Common myeloid progenitor, CD34-positive (primary cell): ENCODE measurements around the gene WDR62.

Source experiments
- CTCF ChIA-PET: fragments of 350-600 bp; sonication (Branson Sonifier 250); formaldehyde crosslinking; loops from one replicate; lab custom pipeline; 2021; ENCODE audit warnings: antibody characterized with exemption; lab: Charles Lee
- POLR2A ChIA-PET: fragments of 350-600 bp; sonication (Branson Sonifier 250); formaldehyde crosslinking; loops from one replicate; lab custom pipeline; 2021; ENCODE audit warnings: antibody characterized with exemption; lab: Charles Lee
- DNase-seq, 3 donors: peaks; one replicate each; pipeline versions ENCODE4 v3.0.0 to v3.0.0-alpha.2; 2013
- H3K27ac ChIP-seq, 2 experiments: 1 replicate in 1 of 2; 2 replicates in 1 of 2; pipeline ENCODE4 v1.7.0; 2013; ENCODE audit warnings: inconsistent platforms in 2 of 2, low read length in 2 of 2, mild to moderate bottlenecking in 2 of 2, low read depth in 1 of 2, moderate library complexity in 1 of 2; ENCODE audit not compliant: severe bottlenecking in 2 of 2, insufficient read depth in 1 of 2, poor library complexity in 1 of 2
- H3K27me3 ChIP-seq, 5 experiments: replicated peaks in 2 of 5; 1 replicate in 3 of 5; 2 replicates in 2 of 5; pipeline versions ENCODE4 v1.6.1 to v1.7.0; 2013; ENCODE audit warnings: low read length in 4 of 5, mild to moderate bottlenecking in 2 of 5, moderate library complexity in 2 of 5, inconsistent platforms in 1 of 5; ENCODE audit not compliant: insufficient read depth in 5 of 5, control insufficient read depth in 4 of 5
- H3K36me3 ChIP-seq, 4 experiments: 1 replicate in 2 of 4; 2 replicates in 2 of 4; pipeline versions ENCODE4 v1.6.1 to v1.7.0; 2013; ENCODE audit warnings: low read length in 3 of 4, control low read depth in 1 of 4, mild to moderate bottlenecking in 1 of 4; ENCODE audit not compliant: control insufficient read depth in 4 of 4, insufficient read depth in 4 of 4
- H3K4me1 ChIP-seq, 4 experiments: 1 replicate in 3 of 4; 2 replicates in 1 of 4; pipeline versions ENCODE4 v1.6.1 to v1.7.1; 2013; ENCODE audit warnings: low read length in 3 of 4, mild to moderate bottlenecking in 3 of 4, control low read depth in 1 of 4, inconsistent platforms in 1 of 4, moderate library complexity in 1 of 4; ENCODE audit not compliant: control insufficient read depth in 4 of 4, insufficient read depth in 4 of 4; ENCODE audit errors: control extremely low read depth in 1 of 4
- H3K4me3 ChIP-seq, 7 experiments: 1 replicate in 4 of 7; 2 replicates in 3 of 7; pipeline versions ENCODE4 v1.5.1 to v1.7.0; 2013; ENCODE audit warnings: mild to moderate bottlenecking in 7 of 7, low read length in 6 of 7, moderate library complexity in 6 of 7, inconsistent platforms in 2 of 7, low read depth in 2 of 7, control low read depth in 1 of 7; ENCODE audit not compliant: insufficient read depth in 4 of 7, control insufficient read depth in 1 of 7; ENCODE audit errors: extremely low read depth in 1 of 7
- H3K9me3 ChIP-seq, 5 experiments: 1 replicate in 4 of 5; 2 replicates in 1 of 5; pipeline versions ENCODE4 v1.6.1 to v1.7.1; 2013; ENCODE audit warnings: low read length in 4 of 5, mild to moderate bottlenecking in 2 of 5, inconsistent platforms in 1 of 5, low read depth in 1 of 5, moderate library complexity in 1 of 5; ENCODE audit not compliant: control insufficient read depth in 4 of 5, insufficient read depth in 2 of 5; ENCODE audit errors: control extremely low read depth in 1 of 5
- WGBS: methylation state at CpG from one replicate; pipeline ENCODE4 v1.1.5; 2013; ENCODE audit not compliant: insufficient coverage; 5-methylcytosine and 5-hydroxymethylcytosine counted together

WDR62 gene

DNA sequence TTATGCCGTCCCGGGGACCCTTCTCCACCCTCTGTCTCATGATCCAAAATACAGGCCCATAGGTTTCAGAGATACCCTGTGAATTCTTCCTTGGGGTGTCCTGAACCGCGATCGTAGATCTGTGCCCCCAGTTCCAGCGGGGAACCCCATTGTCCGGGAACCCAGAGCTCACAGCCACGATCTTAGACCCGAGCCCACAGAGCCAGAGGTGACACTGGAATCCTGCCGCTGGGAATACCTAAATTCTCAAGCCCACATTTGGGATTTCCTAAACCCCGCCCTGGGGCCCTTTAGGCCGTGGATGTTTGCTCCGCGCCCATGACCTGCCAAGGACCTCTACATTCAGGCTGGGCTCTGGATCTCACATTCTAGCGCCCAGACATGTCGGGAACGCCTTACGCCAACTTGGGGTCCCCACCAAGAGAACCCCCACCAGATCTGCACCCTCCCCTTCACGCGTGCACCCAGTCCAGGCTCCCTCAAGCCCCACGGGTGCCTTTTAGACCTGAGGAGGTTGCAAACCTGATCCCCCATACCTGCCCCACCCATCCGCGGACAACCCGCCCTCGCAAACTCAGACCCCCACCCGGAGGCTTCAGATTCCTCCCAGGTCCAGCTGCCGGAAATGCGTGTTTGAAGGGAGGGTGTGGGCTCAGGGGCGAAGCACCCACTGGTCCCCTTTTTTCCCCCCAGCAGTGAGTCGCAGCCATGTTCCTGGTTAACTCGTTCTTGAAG lies 85.8 kb downstream of the WDR62 start:
- DNase-seq, result peak in 2 of 3 donors; percentile 77 to 81
- Histone ChIP-seq H3K27ac (peak overlapping the region; percentile 90 to 96), H3K36me3 (peaks cover 8 to 31% (median 22%) of the 10 kb centered on the region in 4 experiments), H3K4me3 (peak overlapping the region; percentile 94 to 100 (median 99)), H3K4me1 (peaks cover 0 to 19% (median 13%) of the 10 kb centered on the region in 4 experiments), H3K9me3 (no peaks in the 10 kb centered on the region), H3K27me3 (no peaks in the 10 kb centered on the region)
- POLR2A ChIA-PET, result interaction anchor here (0.7 to 1.7 kb wide), 3 partner anchors 12 to 28 kb away, joined by 3 to 6 read pairs (median 4); partner anchors contain the start of gene POLR2I
- CTCF ChIA-PET, result interaction anchor here (0.6 to 1.5 kb wide), 4 partner anchors 11 to 22 kb away, joined by 3 to 5 read pairs (median 4); no protein-coding TSS in a partner anchor
- 0% methylated on average over 17 of the region's 31 CpGs for WGBS

DNA sequence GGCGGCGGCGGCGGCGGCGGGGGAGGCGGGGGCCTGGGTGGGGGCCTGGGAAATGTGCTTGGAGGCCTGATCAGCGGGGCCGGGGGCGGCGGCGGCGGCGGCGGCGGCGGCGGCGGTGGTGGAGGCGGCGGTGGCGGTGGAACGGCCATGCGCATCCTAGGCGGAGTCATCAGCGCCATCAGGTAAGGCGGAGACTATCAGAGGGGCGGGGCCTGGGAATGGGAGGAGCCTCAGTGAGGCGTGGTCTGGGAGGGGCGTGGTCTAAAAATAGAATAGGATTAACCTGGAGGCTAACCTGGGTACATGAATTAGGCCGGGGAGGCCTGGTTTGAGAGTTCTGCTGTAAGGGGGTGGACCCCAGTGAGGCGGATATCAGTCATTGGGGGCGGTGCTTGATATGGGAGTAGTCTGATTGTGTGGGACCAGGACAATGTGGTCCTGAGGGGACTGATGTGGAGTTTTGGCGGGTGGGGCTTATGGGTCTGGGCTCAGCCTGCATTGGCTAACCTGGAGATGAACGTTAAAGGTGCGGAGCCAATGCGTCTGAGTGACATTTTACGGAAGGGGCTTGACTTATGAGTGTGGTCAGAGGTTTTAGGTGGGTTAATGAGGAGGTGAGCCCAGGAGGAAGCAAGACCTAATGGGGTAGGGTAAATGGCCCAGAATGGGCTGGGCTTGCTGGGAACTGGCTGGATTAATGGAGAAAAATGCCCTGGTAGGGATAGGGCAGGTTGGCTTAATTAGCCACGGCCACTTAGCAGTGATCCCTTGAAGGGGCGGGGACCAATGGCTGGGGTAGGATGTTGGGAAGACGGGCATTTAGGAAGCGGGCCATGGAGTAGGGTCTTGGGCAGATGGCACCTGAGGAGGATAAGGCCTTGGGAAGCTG lies 86.6 kb downstream of the WDR62 start:
- H3K27ac ChIP-seq, result no peak overlapping the region

DNA sequence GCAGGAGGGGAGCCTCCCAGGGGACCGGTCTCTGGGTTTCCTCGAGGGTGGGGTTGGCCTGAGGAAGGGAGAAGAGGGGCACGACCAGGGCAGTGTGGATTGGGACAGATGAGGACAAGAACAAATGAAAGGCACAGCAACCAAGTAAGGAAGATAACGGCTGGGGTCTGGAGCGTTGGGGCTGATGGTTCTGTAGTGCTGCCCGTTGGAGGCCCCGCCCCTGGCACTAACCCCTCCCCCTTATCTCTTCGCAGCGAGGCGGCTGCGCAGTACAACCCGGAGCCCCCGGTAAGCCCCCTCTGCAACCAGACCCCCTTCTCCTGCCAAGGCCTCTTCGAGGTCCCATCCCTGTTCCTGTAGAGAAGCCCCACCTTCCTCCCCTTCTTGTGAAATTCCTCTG lies 87.3 kb downstream of the WDR62 start:
- peaks cover 0 to 19% (median 13%) of the 10 kb centered on the region in 4 experiments for H3K4me1 ChIP-seq
- H3K9me3 ChIP-seq, result no peaks in the 10 kb centered on the region
- ChIA-PET CTCF (interaction anchor here (0.9 to 1.3 kb wide), 2 partner anchors 14 to 28 kb away, joined by 3 read pairs; no protein-coding TSS in a partner anchor), POLR2A (no interaction called here)
- DNase-seq, result no peak
- H3K27me3 ChIP-seq, result no peaks in the 10 kb centered on the region
- WGBS, result 92% methylated on average over 8 of the region's 14 CpGs
- H3K27ac ChIP-seq, result no peak overlapping the region
- no peak overlapping the region for H3K4me3 ChIP-seq
- H3K36me3 ChIP-seq, result peaks cover 20 to 47% (median 36%) of the 10 kb centered on the region in 4 experiments

More for the DNA sequence above, 86.6 kb downstream of the WDR62 start:
- Histone ChIP-seq H3K9me3 (no peaks in the 10 kb centered on the region), H3K36me3 (peaks cover 15 to 39% (median 30%) of the 10 kb centered on the region in 4 experiments), H3K27me3 (no peaks in the 10 kb centered on the region), H3K4me3 (peak overlapping the region; percentile 94 to 100 (median 99)), H3K4me1 (peaks cover 0 to 19% (median 13%) of the 10 kb centered on the region in 4 experiments)
- CTCF ChIA-PET, result no interaction called here
- 41% methylated on average over 23 of the region's 42 CpGs for WGBS
- DNase-seq, result peak; percentile 87 to 92 (median 92)
- POLR2A ChIA-PET, result interaction anchor here (0.7 kb wide), 1 partner anchor 27 kb away, joined by 3 read pairs; no protein-coding TSS in a partner anchor

DNA sequence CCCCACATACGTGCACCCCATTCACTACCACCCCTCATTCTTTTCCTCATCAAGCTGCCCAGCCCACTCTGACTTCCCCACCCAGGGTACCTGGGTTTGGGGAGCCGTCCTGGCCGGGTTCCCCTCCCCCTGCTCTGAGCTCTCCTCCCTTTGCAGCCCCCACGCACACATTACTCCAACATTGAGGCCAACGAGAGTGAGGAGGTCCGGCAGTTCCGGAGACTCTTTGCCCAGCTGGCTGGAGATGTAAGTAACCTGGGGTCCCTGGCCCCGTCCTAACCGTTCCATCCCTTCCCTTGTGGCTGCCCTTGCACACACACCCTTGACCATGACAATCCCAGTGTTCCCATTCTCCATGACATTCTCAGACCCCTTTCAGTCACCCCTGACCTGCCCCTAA lies 87.8 kb downstream of the WDR62 start:
- WGBS, result 95% methylated on average over 8 of the region's 9 CpGs
- peaks cover 22 to 50% (median 39%) of the 10 kb centered on the region in 4 experiments for H3K36me3 ChIP-seq

DNA sequence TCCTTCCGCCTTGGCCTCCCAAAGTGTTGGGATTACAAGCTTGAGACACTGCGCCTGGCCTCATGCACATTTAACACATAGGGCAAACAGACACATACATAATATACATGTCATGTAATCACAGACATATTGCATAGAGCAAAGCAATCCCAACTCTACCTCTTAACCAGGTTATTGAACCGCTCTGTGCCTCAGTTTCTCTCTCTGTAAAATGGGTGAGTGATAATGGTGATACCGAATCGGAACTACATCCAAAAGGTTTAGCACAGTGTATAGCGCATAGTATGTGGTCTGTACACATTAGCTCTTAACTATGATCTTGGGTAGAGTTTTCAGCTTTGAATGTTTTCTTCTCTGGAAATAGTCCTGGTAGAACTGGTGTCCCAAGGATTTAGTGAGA lies 89.9 kb downstream of the WDR62 start:
- H3K9me3 ChIP-seq, result no peaks in the 10 kb centered on the region
- peaks cover 22 to 68% (median 46%) of the 10 kb centered on the region in 4 experiments for H3K36me3 ChIP-seq
- peaks cover 0 to 10% (median 6%) of the 10 kb centered on the region in 4 experiments for H3K4me1 ChIP-seq
- no peak overlapping the region for H3K27ac ChIP-seq
- H3K27me3 ChIP-seq, result no peaks in the 10 kb centered on the region
- ChIA-PET POLR2A (no interaction called here), CTCF (interaction anchor here (1.8 kb wide), 1 partner anchor 17 kb away, joined by 6 read pairs; no protein-coding TSS in a partner anchor)
- no peak for DNase-seq
- H3K4me3 ChIP-seq, result no peak overlapping the region
- 100% methylated on average over 4 of the region's 6 CpGs for WGBS

More for the DNA sequence above, 87.8 kb downstream of the WDR62 start:
- POLR2A ChIA-PET, result no interaction called here
- no peaks in the 10 kb centered on the region for H3K9me3 ChIP-seq
- H3K27me3 ChIP-seq, result no peaks in the 10 kb centered on the region
- no peak for DNase-seq
- CTCF ChIA-PET, result interaction anchor here (0.9 to 1.3 kb wide), 3 partner anchors 10 to 28 kb away, joined by 3 read pairs; partner anchors contain the start of gene COX7A1
- no peak overlapping the region for H3K4me3 ChIP-seq
- peaks cover 0 to 19% (median 13%) of the 10 kb centered on the region in 4 experiments for H3K4me1 ChIP-seq
- no peak overlapping the region for H3K27ac ChIP-seq

DNA sequence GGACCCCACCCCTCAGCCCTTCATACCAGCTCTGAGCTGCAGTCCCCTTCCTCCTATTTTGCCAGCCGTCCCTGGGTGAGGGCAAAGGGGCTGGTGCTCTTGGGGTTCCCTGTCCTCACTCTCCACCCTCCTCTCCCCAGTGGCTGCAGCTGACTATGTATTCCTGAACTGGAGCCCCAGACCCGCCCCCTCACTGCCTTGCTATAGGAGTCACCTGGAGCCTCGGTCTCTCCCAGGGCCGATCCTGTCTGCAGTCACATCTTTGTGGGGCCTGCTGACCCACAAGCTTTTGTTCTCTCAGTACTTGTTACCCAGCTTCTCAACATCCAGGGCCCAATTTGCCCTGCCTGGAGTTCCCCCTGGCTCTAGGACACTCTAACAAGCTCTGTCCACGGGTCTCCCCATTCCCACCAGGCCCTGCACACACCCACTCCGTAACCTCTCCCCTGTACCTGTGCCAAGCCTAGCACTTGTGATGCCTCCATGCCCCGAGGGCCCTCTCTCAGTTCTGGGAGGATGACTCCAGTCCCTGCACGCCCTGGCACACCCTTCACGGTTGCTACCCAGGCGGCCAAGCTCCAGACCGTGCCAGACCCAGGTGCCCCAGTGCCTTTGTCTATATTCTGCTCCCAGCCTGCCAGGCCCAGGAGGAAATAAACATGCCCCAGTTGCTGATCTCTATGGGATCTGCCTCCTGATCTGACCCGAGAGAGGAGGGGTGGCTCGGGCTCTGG lies 95.1 kb downstream of the WDR62 start:
- H3K4me3 ChIP-seq, result no peak overlapping the region
- ChIA-PET CTCF (no interaction called here), POLR2A (no interaction called here)
- H3K9me3 ChIP-seq, result no peaks in the 10 kb centered on the region
- WGBS, result 98% methylated on average over 10 of the region's 13 CpGs
- H3K4me1 ChIP-seq, result peaks cover 0 to 10% (median 0%) of the 10 kb centered on the region in 4 experiments
- no peak for DNase-seq
- H3K27ac ChIP-seq, result no peak overlapping the region
- peaks cover 19 to 60% (median 45%) of the 10 kb centered on the region in 4 experiments for H3K36me3 ChIP-seq
- H3K27me3 ChIP-seq, result no peaks in the 10 kb centered on the region
